Heart left ventricle (tissue), 16 donors: ENCODE results near the gene SMIM45.

ENCODE experiments used
- ATAC-seq, 4 donors: fragments of 200-7000 bp; cut with Tn5 transposase; one replicate each; pipeline ENCODE4 v1.9.1; 2020 to 2022; ENCODE audit warnings: moderate library complexity in 4 of 4, mild to moderate bottlenecking in 3 of 4, moderate number of reproducible peaks in 1 of 4
- DNase-seq, 5 donors: peaks; one replicate each; pipeline ENCODE4 v3.0.0-alpha.2; 2020
- H3K27ac ChIP-seq, 12 donors: fragments of 200-600 bp; sonication (generic) in 4 of 12; one replicate each; pipeline versions ENCODE4 v1.5.0 to v1.8.0; 2016 to 2022; ENCODE audit warnings: mild to moderate bottlenecking in 2 of 12
- H3K27me3 ChIP-seq, 9 donors: fragments of 200-600 bp; sonication (generic) in 2 of 9; one replicate each; pipeline versions ENCODE4 v1.5.1 to v1.8.0; 2016 to 2022; ENCODE audit warnings: mild to moderate bottlenecking in 3 of 9
- H3K36me3 ChIP-seq, 9 donors: fragments of 200-600 bp; sonication (generic) in 2 of 9; one replicate each; pipeline versions ENCODE4 v1.5.0 to v1.8.0; 2018 to 2022; ENCODE audit warnings: mild to moderate bottlenecking in 2 of 9
- H3K4me1 ChIP-seq, 12 donors: fragments of 200-600 bp; sonication (generic) in 4 of 12; one replicate each; pipeline versions ENCODE4 v1.5.0 to v1.8.0; 2016 to 2022; ENCODE audit warnings: mild to moderate bottlenecking in 3 of 12
- H3K4me3 ChIP-seq, 12 donors: fragments of 200-600 bp; sonication (generic) in 4 of 12; one replicate each; pipeline versions ENCODE4 v1.5.0 to v1.8.0; 2017 to 2022; ENCODE audit warnings: mild to moderate bottlenecking in 9 of 12, moderate library complexity in 4 of 12
- H3K9me3 ChIP-seq, 12 donors: fragments of 200-600 bp; sonication (generic) in 4 of 12; one replicate each; pipeline versions ENCODE4 v1.5.0 to v1.8.0; 2016 to 2022; ENCODE audit warnings: mild to moderate bottlenecking in 1 of 12
- CTCF ChIP-seq, 12 donors: fragments of 200-600 bp; sonication (generic) in 4 of 12; IDR thresholded peaks; one replicate each; pipeline versions ENCODE4 v1.5.0 to v1.8.0; 2018 to 2022; ENCODE audit warnings: antibody characterized with exemption in 12 of 12, mild to moderate bottlenecking in 5 of 12
- POLR2A ChIP-seq, 2 donors: fragments of 450-650 bp; IDR thresholded peaks; one replicate each; pipeline ENCODE4 v1.6.1; 2017; ENCODE audit warnings: antibody characterized with exemption in 2 of 2, mild to moderate bottlenecking in 2 of 2, moderate library complexity in 2 of 2
- WGBS, 4 donors: extraction: QIAGEN DNeasy Blood & Tissue Kit in 2 of 4; methylation state at CpG; one replicate each; pipeline versions ENCODE4 v1.1.5 to v1.1.7; 2013 to 2018; 5-methylcytosine and 5-hydroxymethylcytosine counted together
- intact Hi-C, 10 donors: fragments of 100-400 bp; cut with DNase I; formaldehyde crosslinking; loops; one replicate each; pipeline versions ENCODE4 v1.11.1 to v1.14.2; 2022
- donor health status: ischemic (EF 13 %, LVEDD 7.1; RV severe dilation, severe dysfunction).
- donor health status: healthy with polysubstance abuse.
- donor health status: DM: no; HTN: yes; CAD: no.
- donor health status: DM: no; HTN: no; CAD: no.
- donor health status: ischemic (EF 25% LVEDD 6.9; RV normal size, moderate dysfunction).
- donor health status: ischemic (EF 25% LVEDD 5.7; RV mildly dilated, moderate dysfunction).
- donor health status: healthy.
- donor health status: DM: yes; HTN: yes; CAD: no.
- donor health status: ischemic (EF 35%, LVEDD 5.7; RV mildly dilated, moderate dysfunction).
- donor health status: nonischemic (EF 11% LVEDD 7.7; RV severe dilation, severe dysfunction).
- donor health status: DM: yes; HTN: yes; CAD: no.
- donor health status: PGD.
- donor health status: ischemic (EF 29% LVEDD 5.4; RV normal size, mild dysfunction).
- donor health status: nonischemic (EF 23%, LVEDD 6.1; RV moderate dilation, normal function).

The SMIM45 gene

GRCh38 chr22:41915786-41916493 lies 36.0 kb upstream of the SMIM45 start:
- DNase-seq (no peak), ATAC-seq (no peak)
- intact Hi-C loops: no loop called here
- H3K27ac ChIP-seq: no peak overlapping the region
- TF ChIP-seq POLR2A (IDR thresholded peaks at IDR 0.05) (no peak), CTCF (IDR thresholded peaks at IDR 0.05) (no peak)
- peaks cover 28 to 80% (median 53%) of the 10 kb centered on the region in 9 donors for H3K27me3 ChIP-seq
- WGBS, 4 donors: 63 to 71% (median 63%) methylated on average over 9 to 11 of the region's 11 CpGs
- H3K4me1 ChIP-seq: peaks cover 0 to 51% (median 26%) of the 10 kb centered on the region in 12 donors
- no peaks in the 10 kb centered on the region for H3K36me3 ChIP-seq
- H3K4me3 ChIP-seq: no peak overlapping the region
- H3K9me3 ChIP-seq: no peaks in the 10 kb centered on the region

- H3K9me3 ChIP-seq: no peaks in the 10 kb centered on the region
- TF ChIP-seq POLR2A (IDR thresholded peaks at IDR 0.05): no peak
- TF ChIP-seq CTCF (IDR thresholded peaks at IDR 0.05): no peak
- DNase-seq: no peak
- H3K27ac ChIP-seq: no peak overlapping the region
- 67 to 71% (median 70%) methylated on average over 10 of the region's 10 CpGs for WGBS, 4 donors
- intact Hi-C loops: no loop called here
- no peak overlapping the region for H3K4me3 ChIP-seq
- no peak for ATAC-seq
- H3K36me3 ChIP-seq: no peaks in the 10 kb centered on the region
- peaks cover 23 to 70% (median 48%) of the 10 kb centered on the region in 9 donors for H3K27me3 ChIP-seq
- H3K4me1 ChIP-seq: peaks cover 0 to 46% (median 22%) of the 10 kb centered on the region in 12 donors
Measured at GRCh38 chr22:41916745-41917358, 35.1 kb upstream of the SMIM45 start.

GRCh38 chr22:41917375-41917902 lies 34.5 kb upstream of the SMIM45 start:
- no peak overlapping the region for H3K4me3 ChIP-seq
- no peaks in the 10 kb centered on the region for H3K36me3 ChIP-seq
- peaks cover 0 to 46% (median 22%) of the 10 kb centered on the region in 12 donors for H3K4me1 ChIP-seq
- H3K27me3 ChIP-seq: peaks cover 22 to 65% (median 42%) of the 10 kb centered on the region in 9 donors
- 51 to 63% (median 56%) methylated on average over 7 to 11 of the region's 11 CpGs for WGBS, 4 donors
- ATAC-seq: no peak
- DNase-seq: no peak
- H3K9me3 ChIP-seq: no peaks in the 10 kb centered on the region
- intact Hi-C loops: no loop called here
- H3K27ac ChIP-seq: no peak overlapping the region
- no peak for TF ChIP-seq POLR2A (IDR thresholded peaks at IDR 0.05)
- no peak for TF ChIP-seq CTCF (IDR thresholded peaks at IDR 0.05)
